22Rv1 (cell line): ENCODE data around the gene HK1.

Experiments
- H3K27ac ChIP-seq: fragments of 450-650 bp; 2 replicates; pipeline ENCODE4 v1.5.1; 2017
- ZFX ChIP-seq: fragments of 450-650 bp; IDR thresholded peaks from 2 replicates; pipeline ENCODE4 v1.6.1; 2017; ENCODE audit warnings: antibody characterized with exemption, borderline replicate concordance
- TF ChIP-seq, protein P1 (sequence below): fragments of 450-650 bp; IDR thresholded peaks from 2 replicates; pipeline ENCODE4 v1.5.1; 2017; ENCODE audit warnings: mild to moderate bottlenecking

Gene HK1

DNA sequence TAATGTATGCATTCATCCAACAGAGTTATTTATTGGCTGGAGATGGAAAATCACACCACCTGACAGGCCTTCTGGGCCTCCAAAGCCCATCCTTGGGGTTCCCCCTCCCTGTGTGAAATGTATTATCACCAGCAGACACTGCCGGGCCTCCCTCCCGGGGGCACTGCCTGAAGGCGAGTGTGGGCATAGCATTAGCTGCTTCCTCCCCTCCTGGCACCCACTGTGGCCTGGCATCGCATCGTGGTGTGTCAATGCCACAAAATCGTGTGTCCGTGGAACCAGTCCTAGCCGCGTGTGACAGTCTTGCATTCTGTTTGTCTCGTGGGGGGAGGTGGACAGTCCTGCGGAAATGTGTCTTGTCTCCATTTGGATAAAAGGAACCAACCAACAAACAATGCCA is 123.1 kb downstream of the HK1 start:
- no peak overlapping the region for H3K27ac ChIP-seq
- no peak for TF ChIP-seq ZFX
- TF ChIP-seq, protein P1, sequence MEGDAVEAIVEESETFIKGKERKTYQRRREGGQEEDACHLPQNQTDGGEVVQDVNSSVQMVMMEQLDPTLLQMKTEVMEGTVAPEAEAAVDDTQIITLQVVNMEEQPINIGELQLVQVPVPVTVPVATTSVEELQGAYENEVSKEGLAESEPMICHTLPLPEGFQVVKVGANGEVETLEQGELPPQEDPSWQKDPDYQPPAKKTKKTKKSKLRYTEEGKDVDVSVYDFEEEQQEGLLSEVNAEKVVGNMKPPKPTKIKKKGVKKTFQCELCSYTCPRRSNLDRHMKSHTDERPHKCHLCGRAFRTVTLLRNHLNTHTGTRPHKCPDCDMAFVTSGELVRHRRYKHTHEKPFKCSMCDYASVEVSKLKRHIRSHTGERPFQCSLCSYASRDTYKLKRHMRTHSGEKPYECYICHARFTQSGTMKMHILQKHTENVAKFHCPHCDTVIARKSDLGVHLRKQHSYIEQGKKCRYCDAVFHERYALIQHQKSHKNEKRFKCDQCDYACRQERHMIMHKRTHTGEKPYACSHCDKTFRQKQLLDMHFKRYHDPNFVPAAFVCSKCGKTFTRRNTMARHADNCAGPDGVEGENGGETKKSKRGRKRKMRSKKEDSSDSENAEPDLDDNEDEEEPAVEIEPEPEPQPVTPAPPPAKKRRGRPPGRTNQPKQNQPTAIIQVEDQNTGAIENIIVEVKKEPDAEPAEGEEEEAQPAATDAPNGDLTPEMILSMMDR = no peak

DNA sequence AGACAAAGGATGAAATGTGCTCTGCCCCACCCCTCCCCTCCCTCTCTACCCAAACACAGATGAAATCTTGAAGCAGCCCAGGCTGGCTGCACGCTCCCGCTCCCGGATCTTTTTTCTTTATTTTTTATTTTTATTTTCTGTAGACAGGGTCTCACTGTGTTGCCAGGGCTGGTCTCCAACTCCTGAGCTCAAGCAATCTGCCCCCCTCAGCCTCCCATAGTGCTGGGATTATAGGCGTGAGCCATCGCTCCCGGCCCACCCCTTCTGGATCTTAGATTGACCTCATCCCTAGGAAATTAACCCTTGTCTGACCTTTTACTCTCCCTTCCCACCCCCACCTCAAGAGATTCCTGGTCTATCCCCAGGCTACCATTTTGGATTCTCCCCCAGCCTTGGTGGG is 124.1 kb downstream of the HK1 start:
- H3K27ac ChIP-seq = no peak overlapping the region

DNA sequence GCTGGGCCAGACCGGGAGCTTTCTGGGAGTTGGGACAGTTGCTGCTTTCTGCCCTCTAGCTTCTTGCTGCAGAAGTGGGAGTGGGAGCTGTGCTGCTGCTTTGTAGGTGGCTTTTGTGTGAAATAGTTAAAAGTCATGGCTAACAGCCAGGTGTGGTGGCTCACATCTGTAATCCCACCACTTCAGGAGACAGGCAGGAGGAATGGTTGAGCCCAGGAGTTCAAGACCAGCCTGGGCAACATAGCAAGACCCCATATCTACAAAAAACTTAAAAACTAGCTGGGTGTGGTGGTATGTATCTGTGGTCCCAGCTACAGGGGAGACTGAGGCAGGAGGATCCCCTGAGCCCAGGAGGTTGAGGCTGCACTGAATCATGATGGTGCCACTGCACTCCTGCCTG is 124.8 kb downstream of the HK1 start:
- TF ChIP-seq, protein P1 = no peak
- TF ChIP-seq ZFX = no peak
- no peak overlapping the region for H3K27ac ChIP-seq

More for the DNA sequence above, 124.1 kb downstream of the HK1 start:
- TF ChIP-seq, protein P1 = no peak
- no peak for TF ChIP-seq ZFX

DNA sequence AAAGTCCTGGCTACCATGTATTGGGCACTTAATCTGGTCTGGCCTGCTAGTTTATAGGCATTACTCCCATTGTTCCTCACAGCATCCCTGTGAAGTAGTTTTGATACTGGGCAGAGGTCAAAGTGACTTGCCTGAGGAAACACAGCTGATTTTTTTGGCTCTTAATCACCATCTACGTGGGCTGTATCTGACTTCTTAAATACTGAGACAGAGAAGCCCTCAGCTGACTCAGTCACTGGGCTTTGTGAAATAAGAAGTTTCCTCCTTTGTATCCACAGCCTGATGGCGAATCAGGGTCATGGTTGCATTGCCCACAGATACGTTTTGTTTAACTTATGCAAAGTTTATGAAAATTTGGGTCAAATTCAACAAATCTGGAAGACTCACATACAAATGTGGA is 125.2 kb downstream of the HK1 start:
- H3K27ac ChIP-seq = no peak overlapping the region
- TF ChIP-seq, protein P1 = no peak
- no peak for TF ChIP-seq ZFX

DNA sequence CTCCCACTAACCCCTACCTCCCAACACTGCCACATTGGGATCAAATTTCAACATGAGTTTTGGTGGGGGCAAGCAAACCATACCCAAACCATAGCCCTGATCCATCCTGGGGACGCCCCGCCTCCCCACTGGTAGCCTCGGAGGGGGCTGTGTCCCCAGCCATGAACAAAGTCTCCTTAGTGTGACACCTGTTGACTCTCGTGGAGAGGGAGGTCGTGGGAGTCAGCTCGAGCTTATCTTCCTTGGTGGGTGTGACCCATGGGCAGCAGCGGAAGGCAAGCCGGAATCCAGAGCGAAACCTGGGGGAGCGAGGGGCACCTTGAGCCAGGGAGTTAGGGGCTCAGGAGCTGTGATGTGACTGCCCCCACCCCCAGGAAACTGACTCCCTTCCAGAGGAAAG is 126.5 kb downstream of the HK1 start:
- TF ChIP-seq ZFX = no peak
- TF ChIP-seq, protein P1 = no peak
- H3K27ac ChIP-seq = peak overlapping the region; percentile 22; the same call in 1 of the 2 replicates

DNA sequence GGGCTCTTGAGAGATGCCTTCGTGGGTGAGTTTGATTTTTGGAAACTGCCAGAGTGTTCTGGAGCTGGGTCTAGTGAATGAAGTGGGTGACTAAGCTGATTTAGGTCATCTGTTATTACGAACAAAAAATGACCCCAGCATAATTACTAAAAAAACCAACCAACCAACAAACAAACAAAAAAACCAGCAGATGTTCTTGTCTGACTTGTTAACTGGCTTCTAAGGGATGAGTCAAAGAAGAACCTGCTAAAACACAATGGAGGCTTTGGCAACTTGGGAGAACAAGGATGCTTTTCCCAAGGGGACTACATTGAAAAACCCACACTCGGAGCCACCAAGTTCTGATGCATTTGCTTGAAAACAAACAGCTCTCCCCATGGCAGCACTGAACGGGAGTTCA is 126.9 kb downstream of the HK1 start:
- TF ChIP-seq ZFX = no peak
- TF ChIP-seq, protein P1 = no peak
- H3K27ac ChIP-seq = peak overlapping the region; percentile 22; the same call in 1 of the 2 replicates

DNA sequence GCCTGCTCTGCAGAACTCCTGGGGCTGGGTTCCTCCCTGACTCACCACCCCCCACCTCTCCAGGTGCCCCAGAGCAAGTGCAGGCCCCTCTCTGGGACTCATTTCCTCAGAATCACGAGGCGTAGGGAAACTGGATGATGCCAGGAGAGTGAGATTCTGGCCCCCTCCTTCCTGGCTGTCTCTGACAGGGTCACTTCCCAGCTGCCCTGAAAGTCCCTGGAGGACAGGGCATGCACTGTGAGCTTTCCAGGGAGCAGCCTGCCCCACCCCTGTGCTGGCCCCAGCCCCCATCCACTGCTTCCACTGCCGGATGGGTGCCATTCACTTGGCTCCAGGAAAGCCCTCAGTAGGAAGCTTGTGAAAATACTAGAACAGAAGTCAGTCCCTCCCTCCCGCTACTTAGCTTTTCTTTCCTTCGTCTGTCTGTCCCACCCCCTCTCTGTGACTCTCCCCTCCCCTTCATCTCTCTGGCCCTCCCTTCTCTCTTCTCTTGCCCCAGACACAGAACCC is 128.1 kb downstream of the HK1 start:
- no peak for TF ChIP-seq ZFX
- TF ChIP-seq, protein P1 = no peak
- H3K27ac ChIP-seq = no peak overlapping the region
